Ecto neural progenitor cell (in vitro differentiated cells): ENCODE measurements around the gene RGS6.

Source experiments
- DNase-seq: peaks from one replicate; pipeline ENCODE4 v3.0.0-alpha.2; 2018; ENCODE audit warnings: low spot score

The RGS6 gene

GRCh38 chr14:72014486-72014885 is 82.3 kb downstream of the RGS6 start:
- no peak for DNase-seq

- DNase-seq: no peak
Measured at GRCh38 chr14:72017290-72017689, 85.1 kb downstream of the RGS6 start.

- DNase-seq: no peak
Measured at GRCh38 chr14:72023128-72024042, 91.2 kb downstream of the RGS6 start.

- DNase-seq: peak; percentile 53
Measured at GRCh38 chr14:72024043-72024407, 91.8 kb downstream of the RGS6 start.

- no peak for DNase-seq
Measured at GRCh38 chr14:72024504-72024903, 92.3 kb downstream of the RGS6 start.

- no peak for DNase-seq
Measured at GRCh38 chr14:72026536-72026935, 94.3 kb downstream of the RGS6 start.

- no peak for DNase-seq
Measured at GRCh38 chr14:72027061-72027460, 94.8 kb downstream of the RGS6 start.

- DNase-seq: no peak
Measured at GRCh38 chr14:72033365-72033764, 101.1 kb downstream of the RGS6 start.

GRCh38 chr14:72040528-72040927 is 108.3 kb downstream of the RGS6 start:
- DNase-seq: no peak

GRCh38 chr14:72045271-72045670 is 113.0 kb downstream of the RGS6 start:
- DNase-seq: no peak

GRCh38 chr14:72045885-72046284 is 113.7 kb downstream of the RGS6 start:
- no peak for DNase-seq

- no peak for DNase-seq
Measured at GRCh38 chr14:72049462-72049861, 117.2 kb downstream of the RGS6 start.

GRCh38 chr14:72052356-72052755 is 120.1 kb downstream of the RGS6 start:
- DNase-seq: no peak

- DNase-seq: no peak
Measured at GRCh38 chr14:72053651-72054050, 121.4 kb downstream of the RGS6 start.

GRCh38 chr14:72054911-72055310 is 122.7 kb downstream of the RGS6 start:
- DNase-seq: no peak

GRCh38 chr14:72057701-72058285 is 125.6 kb downstream of the RGS6 start:
- DNase-seq: no peak

- no peak for DNase-seq
Measured at GRCh38 chr14:72060460-72060859, 128.2 kb downstream of the RGS6 start.

GRCh38 chr14:72060917-72061316 is 128.7 kb downstream of the RGS6 start:
- DNase-seq: no peak

- DNase-seq: no peak
Measured at GRCh38 chr14:72061718-72062117, 129.5 kb downstream of the RGS6 start.

- no peak for DNase-seq
Measured at GRCh38 chr14:72063761-72064282, 131.6 kb downstream of the RGS6 start.

GRCh38 chr14:72064501-72064900 is 132.3 kb downstream of the RGS6 start:
- DNase-seq: no peak

GRCh38 chr14:72070458-72070857 is 138.2 kb downstream of the RGS6 start:
- no peak for DNase-seq

GRCh38 chr14:72075649-72076334 is 143.6 kb downstream of the RGS6 start:
- peak; percentile 50 for DNase-seq
